ENCODE results near the gene ZNF710. TPM values are rescaled to one million over a fixed set of nuclear protein-coding genes. Genes with fewer than 3 reads are reported as not detected.

ZNF710 gene
- total and polyA plus RNA-seq, 9 of the 15 experiments (the other 6 are each of a cell fraction or from before 2014, with no cell fraction given): 0.56 to 14.2 (median 5.2) TPM

- TF ChIP-seq ZBTB11 (CRISPR knock-in tag; IDR thresholded peaks at IDR 0.05): peak in 1 of 3 experiments; percentile 39; a peak in 1 of 6 replicates
- peak; percentile 47; the same call in 1 of the 2 replicates for TF ChIP-seq HMBOX1 (IDR thresholded peaks at IDR 0.05)
- peak; percentile 90 for TF ChIP-seq ATF3 (IDR thresholded peaks at IDR 0.05)
- TF ChIP-seq ATF3 (CRISPR knock-in tag; conservative IDR thresholded peaks at IDR 0.05): no peak
- peak; percentile 39; the same call in 1 of the 2 replicates for TF ChIP-seq SMARCE1 (IDR thresholded peaks at IDR 0.05)
- peak; percentile 30; the same call in 1 of the 2 replicates for TF ChIP-seq TEAD4 (IDR thresholded peaks at IDR 0.05; ENCODE audit: low read length)
- no peak for TF ChIP-seq TEAD4 (CRISPR knock-in tag; IDR thresholded peaks at IDR 0.05; ENCODE audit: borderline replicate concordance)
- TF ChIP-seq FOXK1 (CRISPR knock-in tag; IDR thresholded peaks at IDR 0.05; ENCODE audit: borderline replicate concordance): no peak
- TF ChIP-seq NFE2 (IDR thresholded peaks at IDR 0.05; ENCODE audit: low read depth): 0 out of 2 replicates have a peak, but pooled peaks have one; percentile 23
- no peak for TF ChIP-seq ZNF311 (CRISPR knock-in tag; IDR thresholded peaks at IDR 0.05)
- TF ChIP-seq IFI16 (CRISPR knock-in tag; IDR thresholded peaks at IDR 0.05): no peak
- TF ChIP-seq ARID1B (IDR thresholded peaks at IDR 0.05): peak; percentile 53
- no peak for TF ChIP-seq CREM (IDR thresholded peaks at IDR 0.05; ENCODE audit: low read depth)
- TF ChIP-seq ZBTB1 (CRISPR knock-in tag; IDR thresholded peaks at IDR 0.05; ENCODE audit: borderline replicate concordance, low read depth): no peak
- TF ChIP-seq ELK1 (CRISPR knock-in tag; IDR thresholded peaks at IDR 0.05): no peak
Measured at GRCh38 chr15:89998141-89998661, 2.9 kb upstream of the ZNF710 start (continued).

Measured in K562 (cell line).